Measurements from ENCODE around the gene CLEC16A. TPM values are rescaled to one million over a fixed set of nuclear protein-coding genes. Genes with fewer than 3 reads are reported as not detected.

Gene CLEC16A
- total and polyA plus RNA-seq, 8 donors, result 8.1 to 17.2 (median 10.7) TPM

DNA sequence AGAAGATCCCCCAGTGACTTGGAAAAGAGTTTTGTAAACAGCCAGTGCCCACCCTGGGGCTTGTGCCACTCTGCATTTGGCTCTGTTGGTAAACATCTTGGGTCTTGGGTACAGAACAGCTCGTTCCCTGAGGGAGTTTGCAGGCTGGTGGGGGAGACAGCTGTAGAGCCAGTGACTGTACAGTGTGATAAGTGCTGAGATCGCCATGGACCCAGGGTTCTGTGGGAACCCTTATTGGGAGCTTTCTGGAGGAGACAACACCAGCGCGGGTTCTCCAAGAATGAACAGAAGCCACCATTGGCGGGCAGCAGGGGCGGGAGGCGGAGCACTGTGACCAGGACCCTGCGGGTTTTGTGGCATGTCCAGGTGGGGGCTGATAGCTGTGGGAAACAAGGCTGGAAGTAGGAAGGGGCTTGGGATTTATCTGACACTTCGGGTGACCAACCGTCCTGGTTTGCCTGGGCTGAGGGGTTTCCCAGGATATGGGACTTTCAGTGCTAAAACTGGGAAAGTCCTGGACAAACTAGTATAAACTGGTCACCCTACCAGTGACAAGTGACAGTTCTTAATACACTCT, 2.9 kb downstream of the CLEC16A start:
- intact Hi-C loops (cut with DNase I), result no loop called here
- H3K4me1 ChIP-seq, result peaks cover 0 to 14% (median 0%) of the 10 kb centered on the region in 3 donors
- WGBS, 2 donors, result 78% methylated on average over 10 of the region's 10 CpGs

DNA sequence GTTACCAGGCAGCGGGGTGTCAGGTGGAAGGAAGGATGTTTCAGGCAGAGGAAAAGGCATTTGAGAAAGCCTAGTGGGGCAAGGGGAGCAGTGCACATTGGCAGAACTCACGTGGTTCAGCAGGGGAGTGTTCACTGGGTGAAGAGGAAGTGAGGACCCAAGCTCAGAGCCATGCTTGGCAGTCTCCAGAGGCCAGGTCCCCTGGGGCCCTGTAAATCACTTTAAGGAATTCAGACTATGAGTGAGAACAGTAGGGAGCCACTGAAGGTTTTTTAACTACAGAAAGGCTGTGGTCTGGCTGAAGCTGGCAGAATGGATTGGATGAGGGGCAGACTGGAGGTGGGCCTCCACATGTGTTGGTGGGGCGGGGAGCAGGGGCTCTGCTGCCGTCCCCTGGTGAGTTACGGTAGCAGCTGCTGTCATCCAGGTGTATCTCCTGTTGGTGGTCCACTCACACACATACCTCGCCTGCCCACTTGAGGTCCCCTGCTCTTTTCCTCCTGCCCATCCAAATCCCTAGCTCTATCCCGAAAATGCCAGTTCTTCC, 5.1 kb downstream of the CLEC16A start:
- no peaks in the 10 kb centered on the region for H3K36me3 ChIP-seq
- no peak overlapping the region for H3K27ac ChIP-seq
- ATAC-seq (peak in 2 of 4 donors; percentile 11 to 12), DNase-seq (no peak), FAIRE-seq (no peak)
- H3K9me3 ChIP-seq, result no peaks in the 10 kb centered on the region
- WGBS, 2 donors, result 79 to 83% methylated on average over 7 of the region's 7 CpGs
- H3K4me3 ChIP-seq, result no peak overlapping the region
- TF ChIP-seq, protein P1, sequence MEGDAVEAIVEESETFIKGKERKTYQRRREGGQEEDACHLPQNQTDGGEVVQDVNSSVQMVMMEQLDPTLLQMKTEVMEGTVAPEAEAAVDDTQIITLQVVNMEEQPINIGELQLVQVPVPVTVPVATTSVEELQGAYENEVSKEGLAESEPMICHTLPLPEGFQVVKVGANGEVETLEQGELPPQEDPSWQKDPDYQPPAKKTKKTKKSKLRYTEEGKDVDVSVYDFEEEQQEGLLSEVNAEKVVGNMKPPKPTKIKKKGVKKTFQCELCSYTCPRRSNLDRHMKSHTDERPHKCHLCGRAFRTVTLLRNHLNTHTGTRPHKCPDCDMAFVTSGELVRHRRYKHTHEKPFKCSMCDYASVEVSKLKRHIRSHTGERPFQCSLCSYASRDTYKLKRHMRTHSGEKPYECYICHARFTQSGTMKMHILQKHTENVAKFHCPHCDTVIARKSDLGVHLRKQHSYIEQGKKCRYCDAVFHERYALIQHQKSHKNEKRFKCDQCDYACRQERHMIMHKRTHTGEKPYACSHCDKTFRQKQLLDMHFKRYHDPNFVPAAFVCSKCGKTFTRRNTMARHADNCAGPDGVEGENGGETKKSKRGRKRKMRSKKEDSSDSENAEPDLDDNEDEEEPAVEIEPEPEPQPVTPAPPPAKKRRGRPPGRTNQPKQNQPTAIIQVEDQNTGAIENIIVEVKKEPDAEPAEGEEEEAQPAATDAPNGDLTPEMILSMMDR (IDR thresholded peaks at IDR 0.05), result no peak
- intact Hi-C loops (cut with DNase I), result no loop called here
- H3K27me3 ChIP-seq, result no peaks in the 10 kb centered on the region
- H3K4me1 ChIP-seq, result peaks cover 0 to 14% (median 0%) of the 10 kb centered on the region in 3 donors

More for the DNA sequence above, 2.9 kb downstream of the CLEC16A start:
- no peaks in the 10 kb centered on the region for H3K27me3 ChIP-seq
- TF ChIP-seq, protein P1 (IDR thresholded peaks at IDR 0.05), result no peak
- DNase-seq (no peak), ATAC-seq (no peak), FAIRE-seq (no peak)
- no peak overlapping the region for H3K27ac ChIP-seq
- H3K4me3 ChIP-seq, result no peak overlapping the region
- no peaks in the 10 kb centered on the region for H3K36me3 ChIP-seq
- no peaks in the 10 kb centered on the region for H3K9me3 ChIP-seq

DNA sequence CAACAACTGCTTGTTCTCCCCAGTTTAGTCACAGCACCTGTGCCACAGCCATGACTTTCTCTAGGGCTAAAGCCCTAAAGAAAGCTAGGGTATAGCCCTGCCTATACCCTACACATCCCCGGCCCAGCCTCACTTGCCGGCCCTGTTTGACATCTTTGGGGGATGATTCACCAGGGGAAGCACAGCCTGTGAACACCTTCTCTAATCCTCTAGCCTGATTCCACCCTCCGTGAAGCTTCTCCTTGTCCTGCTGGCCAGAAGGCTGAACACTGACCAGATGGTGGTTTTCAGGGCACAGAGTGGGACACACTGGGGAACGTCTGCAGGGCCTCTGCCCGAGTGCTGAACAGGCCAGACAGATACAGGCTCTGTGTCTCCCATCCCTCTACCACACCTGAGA, 6.0 kb downstream of the CLEC16A start:
- ATAC-seq (no peak), DNase-seq (no peak), FAIRE-seq (no peak)
- no peaks in the 10 kb centered on the region for H3K36me3 ChIP-seq
- H3K27me3 ChIP-seq, result no peaks in the 10 kb centered on the region
- TF ChIP-seq, protein P1 (IDR thresholded peaks at IDR 0.05), result no peak
- H3K4me3 ChIP-seq, result no peak overlapping the region
- H3K4me1 ChIP-seq, result peaks cover 0 to 10% (median 0%) of the 10 kb centered on the region in 3 donors
- no peaks in the 10 kb centered on the region for H3K9me3 ChIP-seq
- intact Hi-C loops (cut with DNase I), result no loop called here
- H3K27ac ChIP-seq, result no peak overlapping the region
- 63 to 68% methylated on average over 5 of the region's 5 CpGs for WGBS, 2 donors

GRCh38 chr16:10951026-10951425, 6.7 kb downstream of the CLEC16A start:
- intact Hi-C loops (cut with DNase I), result no loop called here
- Histone ChIP-seq H3K27me3 (no peaks in the 10 kb centered on the region), H3K36me3 (no peaks in the 10 kb centered on the region), H3K9me3 (no peaks in the 10 kb centered on the region), H3K4me3 (no peak overlapping the region), H3K4me1 (peaks cover 0 to 3% (median 0%) of the 10 kb centered on the region in 3 donors), H3K27ac (no peak overlapping the region)
- FAIRE-seq, result no peak
- TF ChIP-seq, protein P1 (IDR thresholded peaks at IDR 0.05), result no peak
- WGBS, 2 donors, result 59 to 69% methylated on average over 4 of the region's 4 CpGs
- DNase-seq, result no peak
- ATAC-seq, result no peak

GRCh38 chr16:10954903-10955302, 10.5 kb downstream of the CLEC16A start:
- H3K36me3 ChIP-seq, result no peaks in the 10 kb centered on the region
- no peaks in the 10 kb centered on the region for H3K9me3 ChIP-seq
- no peaks in the 10 kb centered on the region for H3K4me1 ChIP-seq
- no peak overlapping the region for H3K4me3 ChIP-seq
- TF ChIP-seq, protein P1 (IDR thresholded peaks at IDR 0.05), result no peak
- FAIRE-seq (no peak), DNase-seq (no peak), ATAC-seq (no peak)
- H3K27ac ChIP-seq, result no peak overlapping the region
- intact Hi-C loops (cut with DNase I), result no loop called here
- WGBS, 2 donors, result 70 to 77% methylated on average over 7 of the region's 7 CpGs
- no peaks in the 10 kb centered on the region for H3K27me3 ChIP-seq
